Panc1 (cell line): ENCODE data around the gene SHISAL2A.

Experiments used
- POLR2AphosphoS5 ChIP-seq: IDR thresholded peaks from 2 replicates; pipeline ENCODE4 v1.6.1; 2012; ENCODE audit warnings: mild to moderate bottlenecking, low read depth, low read length, moderate library complexity
- SIN3A ChIP-seq: IDR thresholded peaks from 2 replicates; pipeline ENCODE4 v1.6.1; 2012; ENCODE audit warnings: low read depth, mild to moderate bottlenecking, low read length, moderate library complexity, borderline replicate concordance; ENCODE audit not compliant: insufficient read depth
- TCF7L2 ChIP-seq: IDR thresholded peaks from 2 replicates; pipeline ENCODE4 v1.6.1; 2011; ENCODE audit warnings: mild to moderate bottlenecking, low read depth, low read length, inconsistent platforms
- TF ChIP-seq, protein P1 (sequence below), 2 experiments: IDR thresholded peaks; 2 replicates each; pipeline ENCODE4 v1.6.1; 2011 to 2012; ENCODE audit warnings: low read depth in 2 of 2, control low read depth in 1 of 2, low read length in 1 of 2, mild to moderate bottlenecking in 1 of 2, moderate library complexity in 1 of 2; ENCODE audit not compliant: insufficient read depth in 1 of 2
- TF ChIP-seq, protein P2 (sequence below): fragments of 450-650 bp; IDR thresholded peaks from 2 replicates; pipeline ENCODE4 v1.5.1; 2017; ENCODE audit warnings: mild to moderate bottlenecking

DNA sequence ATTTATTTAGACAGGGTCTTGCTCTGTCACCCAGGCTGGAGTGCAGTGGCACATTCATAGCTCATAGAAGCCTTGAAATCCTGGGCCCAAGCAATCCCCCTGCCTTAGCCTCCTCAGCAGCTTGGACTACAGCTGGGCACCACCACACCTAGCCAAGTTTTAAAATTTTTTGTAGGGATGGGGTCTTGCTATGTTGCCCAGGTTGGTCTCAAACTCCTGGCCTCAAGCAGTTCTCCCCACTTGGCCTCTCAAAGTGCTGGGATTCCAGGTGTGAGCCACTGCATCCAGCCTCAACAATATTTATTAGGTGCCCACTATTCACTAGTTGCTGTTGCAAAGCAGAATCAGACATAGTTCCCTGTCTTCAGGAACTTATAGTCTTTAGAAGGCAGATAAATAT is 44.9 kb upstream of the SHISAL2A start:
- no peak for TF ChIP-seq POLR2AphosphoS5
- TF ChIP-seq, protein P1, sequence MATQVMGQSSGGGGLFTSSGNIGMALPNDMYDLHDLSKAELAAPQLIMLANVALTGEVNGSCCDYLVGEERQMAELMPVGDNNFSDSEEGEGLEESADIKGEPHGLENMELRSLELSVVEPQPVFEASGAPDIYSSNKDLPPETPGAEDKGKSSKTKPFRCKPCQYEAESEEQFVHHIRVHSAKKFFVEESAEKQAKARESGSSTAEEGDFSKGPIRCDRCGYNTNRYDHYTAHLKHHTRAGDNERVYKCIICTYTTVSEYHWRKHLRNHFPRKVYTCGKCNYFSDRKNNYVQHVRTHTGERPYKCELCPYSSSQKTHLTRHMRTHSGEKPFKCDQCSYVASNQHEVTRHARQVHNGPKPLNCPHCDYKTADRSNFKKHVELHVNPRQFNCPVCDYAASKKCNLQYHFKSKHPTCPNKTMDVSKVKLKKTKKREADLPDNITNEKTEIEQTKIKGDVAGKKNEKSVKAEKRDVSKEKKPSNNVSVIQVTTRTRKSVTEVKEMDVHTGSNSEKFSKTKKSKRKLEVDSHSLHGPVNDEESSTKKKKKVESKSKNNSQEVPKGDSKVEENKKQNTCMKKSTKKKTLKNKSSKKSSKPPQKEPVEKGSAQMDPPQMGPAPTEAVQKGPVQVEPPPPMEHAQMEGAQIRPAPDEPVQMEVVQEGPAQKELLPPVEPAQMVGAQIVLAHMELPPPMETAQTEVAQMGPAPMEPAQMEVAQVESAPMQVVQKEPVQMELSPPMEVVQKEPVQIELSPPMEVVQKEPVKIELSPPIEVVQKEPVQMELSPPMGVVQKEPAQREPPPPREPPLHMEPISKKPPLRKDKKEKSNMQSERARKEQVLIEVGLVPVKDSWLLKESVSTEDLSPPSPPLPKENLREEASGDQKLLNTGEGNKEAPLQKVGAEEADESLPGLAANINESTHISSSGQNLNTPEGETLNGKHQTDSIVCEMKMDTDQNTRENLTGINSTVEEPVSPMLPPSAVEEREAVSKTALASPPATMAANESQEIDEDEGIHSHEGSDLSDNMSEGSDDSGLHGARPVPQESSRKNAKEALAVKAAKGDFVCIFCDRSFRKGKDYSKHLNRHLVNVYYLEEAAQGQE (IDR thresholded peaks at IDR 0.05; ENCODE audit: insufficient read depth in 1 of 2, low read depth in 2 of 2, low read length in 1 of 2): no peak
- TF ChIP-seq, protein P2, sequence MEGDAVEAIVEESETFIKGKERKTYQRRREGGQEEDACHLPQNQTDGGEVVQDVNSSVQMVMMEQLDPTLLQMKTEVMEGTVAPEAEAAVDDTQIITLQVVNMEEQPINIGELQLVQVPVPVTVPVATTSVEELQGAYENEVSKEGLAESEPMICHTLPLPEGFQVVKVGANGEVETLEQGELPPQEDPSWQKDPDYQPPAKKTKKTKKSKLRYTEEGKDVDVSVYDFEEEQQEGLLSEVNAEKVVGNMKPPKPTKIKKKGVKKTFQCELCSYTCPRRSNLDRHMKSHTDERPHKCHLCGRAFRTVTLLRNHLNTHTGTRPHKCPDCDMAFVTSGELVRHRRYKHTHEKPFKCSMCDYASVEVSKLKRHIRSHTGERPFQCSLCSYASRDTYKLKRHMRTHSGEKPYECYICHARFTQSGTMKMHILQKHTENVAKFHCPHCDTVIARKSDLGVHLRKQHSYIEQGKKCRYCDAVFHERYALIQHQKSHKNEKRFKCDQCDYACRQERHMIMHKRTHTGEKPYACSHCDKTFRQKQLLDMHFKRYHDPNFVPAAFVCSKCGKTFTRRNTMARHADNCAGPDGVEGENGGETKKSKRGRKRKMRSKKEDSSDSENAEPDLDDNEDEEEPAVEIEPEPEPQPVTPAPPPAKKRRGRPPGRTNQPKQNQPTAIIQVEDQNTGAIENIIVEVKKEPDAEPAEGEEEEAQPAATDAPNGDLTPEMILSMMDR: no peak
- no peak for TF ChIP-seq SIN3A
- no peak for TF ChIP-seq TCF7L2
